HepG2 (cell line): ENCODE results near the gene CCDC88C. TPM values are rescaled to one million over a fixed set of nuclear protein-coding genes. Genes with fewer than 3 reads are reported as not detected.

Experiments
- ATAC-seq: fragments of 200-7000 bp; cut with Tn5 transposase; 3 replicates; pipeline ENCODE4 v1.9.1; 2020; ENCODE audit warnings: mild to moderate bottlenecking, moderate library complexity
- BruUV-seq: library from RNA; stranded (reverse); fragments of 400-500 nt; replicated peaks from 2 replicates; lab custom pipeline; 2021; lab: Mats Ljungman, UMichigan
- CTCF ChIA-PET: fragments of 300-600 bp; formaldehyde crosslinking; extraction: SDS; loops from one replicate; lab custom pipeline; 2021; ENCODE audit warnings: low total read pairs, inconsistent platforms, low intra/inter-chr PET ratio; lab: Yijun Ruan, JAX
- POLR2A ChIA-PET: fragments of 350-600 bp; sonication (Branson Sonifier 250); formaldehyde crosslinking; loops from one replicate; lab custom pipeline; 2020; ENCODE audit warnings: antibody characterized with exemption, inconsistent platforms; lab: Yijun Ruan, JAX
- DNase-seq: peaks from one replicate; pipeline ENCODE4 v3.0.0-alpha.2; 2015; ENCODE audit warnings: low spot score
- FAIRE-seq: peaks from 3 replicates; lab custom pipeline; 2011; peaks lifted over from hg19 to GRCh38; lab: Jason Lieb, UNC
- H2AFZ ChIP-seq: one replicate; pipeline ENCODE4 v1.6.1; 2011; ENCODE audit warnings: low read length, inconsistent platforms
- H3K27ac ChIP-seq: fragments of 300-600 bp; 3 replicates; pipeline ENCODE4 v1.8.0; 2011; ENCODE audit warnings: mixed run types, mild to moderate bottlenecking, mixed read lengths, low read length, inconsistent platforms; ENCODE audit not compliant: insufficient read depth; ENCODE audit errors: extremely low read length
- H3K27me3 ChIP-seq, 2 experiments: fragments of 200-600 bp in 1 of 2; 2 replicates in 1 of 2; 3 replicates in 1 of 2; pipeline versions ENCODE4 v1.6.0 to v1.8.0; 2011; ENCODE audit warnings: low read length in 2 of 2, mild to moderate bottlenecking in 2 of 2, moderate library complexity in 2 of 2, inconsistent platforms in 1 of 2; ENCODE audit not compliant: insufficient read depth in 2 of 2, control insufficient read depth in 1 of 2
- H3K36me3 ChIP-seq, 2 experiments: fragments of 200-600 bp in 1 of 2; replicated peaks in 1 of 2; 2 replicates in 1 of 2; 3 replicates in 1 of 2; pipeline versions ENCODE4 v1.5.1 to v1.8.0; 2011; ENCODE audit warnings: low read length in 2 of 2, inconsistent platforms in 1 of 2; ENCODE audit not compliant: insufficient read depth in 2 of 2, control insufficient read depth in 1 of 2
- H3K4me1 ChIP-seq: 2 replicates; pipeline ENCODE4 v1.5.1; 2012; ENCODE audit warnings: low read length, inconsistent platforms; ENCODE audit not compliant: insufficient read depth
- H3K4me2 ChIP-seq: 2 replicates; pipeline ENCODE4 v1.6.0; 2011; ENCODE audit warnings: low read depth, low read length, inconsistent platforms
- H3K4me3 ChIP-seq, 3 experiments: fragments of 200-600 bp in 1 of 3; sonication (generic), shearing (Covaris generic) in 1 of 3; replicated peaks in 1 of 3; 2 replicates each; pipeline ENCODE4 v1.5.1; 2011 to 2016; ENCODE audit warnings: low read length in 3 of 3, inconsistent platforms in 2 of 3, low read depth in 2 of 3, mild to moderate bottlenecking in 2 of 3, control low read depth in 1 of 3, mixed read lengths in 1 of 3; ENCODE audit not compliant: insufficient read depth in 1 of 3
- H3K79me2 ChIP-seq: one replicate; pipeline ENCODE4 v1.6.1; 2011; ENCODE audit warnings: low read length, inconsistent platforms; ENCODE audit not compliant: insufficient read depth
- H3K9ac ChIP-seq: 2 replicates; pipeline ENCODE4 v1.6.0; 2011; ENCODE audit warnings: mild to moderate bottlenecking, low read depth, low read length, inconsistent platforms; ENCODE audit not compliant: insufficient read depth
- H3K9me3 ChIP-seq: 2 replicates; pipeline ENCODE4 v1.5.1; 2012; ENCODE audit warnings: mild to moderate bottlenecking, low read length
- H4K20me1 ChIP-seq: 2 replicates; pipeline ENCODE4 v1.6.0; 2011; ENCODE audit warnings: inconsistent platforms, mild to moderate bottlenecking, low read length, moderate library complexity; ENCODE audit not compliant: insufficient read depth
- CREBL2 ChIP-seq: sonication (generic); formaldehyde crosslinking; IDR thresholded peaks from 2 replicates; pipeline ENCODE4 v1.8.1; 2023; ENCODE audit warnings: missing genetic modification reagents, mild to moderate bottlenecking, borderline replicate concordance
- MXD4 ChIP-seq: IDR thresholded peaks from 2 replicates; pipeline ENCODE4 v1.6.1; 2016; ENCODE audit warnings: mild to moderate bottlenecking, missing biosample characterization, missing genetic modification reagents
- TOE1 ChIP-seq: sonication (generic); formaldehyde crosslinking; IDR thresholded peaks from 2 replicates; pipeline ENCODE4 v1.4.0; 2020; ENCODE audit warnings: mild to moderate bottlenecking, missing genetic modification reagents
- ZBTB33 ChIP-seq: sonication (generic); formaldehyde crosslinking; IDR thresholded peaks from 2 replicates; pipeline ENCODE4 v1.4.0; 2020; ENCODE audit warnings: missing genetic modification reagents
- ZBTB37 ChIP-seq: sonication (generic); formaldehyde crosslinking; IDR thresholded peaks from 2 replicates; pipeline ENCODE4 v1.4.0; 2020; ENCODE audit warnings: mild to moderate bottlenecking, missing genetic modification reagents
- ZNF292 ChIP-seq: sonication (generic); formaldehyde crosslinking; IDR thresholded peaks from 2 replicates; pipeline ENCODE4 v1.8.1; 2022; ENCODE audit warnings: mild to moderate bottlenecking, low read depth, missing genetic modification reagents, borderline replicate concordance
- ZNF605 ChIP-seq: sonication (generic); formaldehyde crosslinking; IDR thresholded peaks from 2 replicates; pipeline ENCODE4 v1.8.0; 2022; ENCODE audit warnings: mild to moderate bottlenecking, missing genetic modification reagents
- ZNF629 ChIP-seq: sonication (generic); formaldehyde crosslinking; conservative IDR thresholded peaks from 2 replicates; pipeline ENCODE4 v1.5.0; 2020; ENCODE audit warnings: missing genetic modification reagents
- WGBS: methylation state at CpG from one replicate; pipeline ENCODE4 v1.1.6; 2017; ENCODE audit warnings: low lambda C conversion rate; 5-methylcytosine and 5-hydroxymethylcytosine counted together
- in situ Hi-C: cut with HindIII; loops from 2 replicates; pipeline ENCODE4 v1.10.0; 2017; ENCODE audit warnings: low pct_unique_long_range_greater_than_20kb; ENCODE audit not compliant: extremely low pct_ligation_motif_present
- intact Hi-C: fragments of 100-400 bp; cut with micrococcal nuclease; formaldehyde crosslinking; loops from one replicate; pipeline ENCODE4 v1.10.0; 2022; ENCODE audit not compliant: unreplicated experiment
- polyA plus RNA-seq, 8 experiments: library from polyadenylated mRNA; depleted of rRNA in 3 of 8; stranded (reverse) in 7 of 8; unstranded in 1 of 8; fragments of >200 nt; fragmentation: Illumina TruSeq in 4 of 8; extraction: Trizol in 4 of 8; gene quantifications; 2 replicates each; pipeline versions ENCODE4 v1.2.1 to v1.2.3, GENCODE V29; 2011 to 2016; ENCODE audit warnings: low read depth in 4 of 8, missing spikeins in 1 of 8, mixed read lengths in 1 of 8; ENCODE audit not compliant: insufficient read depth in 1 of 8
- total RNA-seq, 5 experiments: library from RNA; depleted of rRNA; stranded (reverse); fragments of >200 nt; fragmentation: Illumina TruSeq; extraction: Trizol; gene quantifications; 2 replicates each; pipeline ENCODE4 v1.2.3, GENCODE V29; 2016; ENCODE audit warnings: low read depth in 1 of 5

The CCDC88C gene
- total and polyA plus RNA-seq, 2 of the 13 experiments (the other 11 are each of a cell fraction or from before 2014, with no cell fraction given), result 3.6 to 11.7 TPM

- WGBS, result 95% methylated on average over 6 of the region's 6 CpGs
- in situ Hi-C loops, result no loop called here
- no peak for FAIRE-seq
- H3K27me3 ChIP-seq, result no peaks in the 10 kb centered on the region
- BruUV-seq, result no TSS peak
- H3K4me1 ChIP-seq, result no peaks in the 10 kb centered on the region
- H3K9ac ChIP-seq, result no peak overlapping the region
- no peaks in the 10 kb centered on the region for H3K9me3 ChIP-seq
- ChIA-PET CTCF (no interaction called here), POLR2A (no interaction called here)
- H2AFZ ChIP-seq, result no peak overlapping the region
- no peak overlapping the region for H3K4me2 ChIP-seq
- intact Hi-C loops, result no loop called here
- no peaks in the 10 kb centered on the region for H4K20me1 ChIP-seq
- no peak overlapping the region for H3K4me3 ChIP-seq
- H3K36me3 ChIP-seq, result peaks cover 20 to 43% of the 10 kb centered on the region in 2 experiments; a peak in 4 of 5 replicates
- no peaks in the 10 kb centered on the region for H3K79me2 ChIP-seq
- no peak overlapping the region for H3K27ac ChIP-seq
- TF ChIP-seq ZNF605 (CRISPR knock-in tag), result no peak
- TF ChIP-seq ZBTB33 (CRISPR knock-in tag), result peak; percentile 49; the same call in 1 of the 2 replicates
- TF ChIP-seq TOE1, result no peak
- TF ChIP-seq ZNF292 (CRISPR knock-in tag), result no peak
- DNase-seq, result no peak
- no peak for ATAC-seq
These were observed 101.8 kb downstream of the CCDC88C start for GRCh38 chr14:91315844-91316267.

GRCh38 chr14:91313852-91314251 is 103.8 kb downstream of the CCDC88C start:
- no TSS peak for BruUV-seq
- Histone ChIP-seq H3K4me2 (no peak overlapping the region), H3K4me3 (no peak overlapping the region), H3K27ac (no peak overlapping the region), H3K4me1 (no peaks in the 10 kb centered on the region), H3K9me3 (no peaks in the 10 kb centered on the region), H3K79me2 (no peaks in the 10 kb centered on the region), H3K9ac (no peak overlapping the region), H2AFZ (no peak overlapping the region), H3K27me3 (no peaks in the 10 kb centered on the region), H3K36me3 (peaks cover 16 to 42% of the 10 kb centered on the region in 2 experiments; a peak in 4 of 5 replicates), H4K20me1 (no peaks in the 10 kb centered on the region)
- TF ChIP-seq CREBL2 (no peak), ZBTB37 (no peak), ZNF629 (CRISPR knock-in tag) (no peak), MXD4 (CRISPR knock-in tag) (no peak)
- no peak for FAIRE-seq
- intact Hi-C loops (no loop called here), in situ Hi-C loops (no loop called here)
- POLR2A ChIA-PET, result no interaction called here
- CTCF ChIA-PET, result no interaction called here
- no peak for DNase-seq
- ATAC-seq, result no peak
- whole genome bisulfite sequencing, result 95% methylated on average over 14 of the region's 14 CpGs
